ENCODE measurements around the gene DLGAP1.
A peak's percentile ranks its signal among the peaks of the same experiment; 100 is the strongest.

The DLGAP1 gene

GRCh38 chr18:4236940-4237663 is 218.0 kb downstream of the DLGAP1 start:
- DNase-seq: no peak

- no peak for DNase-seq
Observed at GRCh38 chr18:4233468-4233867, 221.6 kb downstream of the DLGAP1 start.

DNA sequence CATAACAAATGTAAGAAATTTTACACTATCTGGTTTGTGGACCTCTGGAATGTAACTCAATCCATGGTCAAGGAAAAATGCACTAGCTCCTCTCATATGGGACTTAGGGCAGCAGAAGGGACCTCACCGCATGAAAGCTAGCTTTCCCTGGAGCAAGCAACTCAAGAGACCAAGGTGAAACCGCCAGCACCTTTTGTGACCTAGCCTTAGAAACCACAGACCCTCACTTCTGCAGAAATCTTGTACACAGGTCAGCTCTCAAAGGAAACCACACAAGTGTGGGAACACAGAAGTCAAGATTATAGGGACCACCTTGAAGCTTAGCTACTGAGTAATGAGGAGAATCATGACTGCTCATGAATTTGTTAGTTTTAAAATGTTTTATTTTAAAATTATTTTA is 222.5 kb downstream of the DLGAP1 start:
- no peak for DNase-seq

- no peak for DNase-seq
Observed at GRCh38 chr18:4231260-4231659, 223.8 kb downstream of the DLGAP1 start.

- DNase-seq: no peak
Observed at GRCh38 chr18:4230450-4231168, 224.5 kb downstream of the DLGAP1 start.

- DNase-seq: no peak
Observed at GRCh38 chr18:4224031-4224704, 230.9 kb downstream of the DLGAP1 start.

DNA sequence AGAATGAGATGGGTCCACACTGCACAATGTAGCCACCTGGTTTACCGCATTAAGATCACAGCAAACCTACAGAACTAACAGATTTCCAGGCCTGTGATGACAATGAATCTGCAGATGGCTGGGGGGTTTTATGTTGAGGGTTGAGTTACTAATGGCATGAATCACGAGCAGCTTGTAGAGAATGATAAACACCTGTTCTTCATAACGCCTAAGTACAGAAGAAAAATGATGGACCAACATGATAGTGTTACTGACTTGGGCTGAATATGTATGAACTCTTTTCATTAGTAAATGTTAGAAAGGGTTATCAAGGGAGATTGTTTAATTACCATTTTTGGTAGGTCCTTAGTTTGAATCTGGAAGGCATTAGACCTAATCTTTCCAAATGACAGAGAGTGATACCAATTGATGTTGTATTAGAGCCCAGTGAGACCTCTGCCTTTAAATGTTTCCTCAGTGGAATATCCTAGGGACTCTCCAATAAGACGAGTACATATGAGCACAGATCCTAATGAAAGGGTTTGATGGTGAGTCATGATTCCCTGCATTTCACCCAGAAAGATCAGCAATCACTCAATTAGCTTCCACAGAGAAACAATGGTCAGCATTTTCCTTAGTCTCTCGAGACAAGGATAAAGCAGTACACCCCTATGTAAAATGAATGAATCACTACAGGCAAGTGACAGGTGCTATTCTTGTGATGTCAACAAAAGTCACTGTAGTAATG is 243.8 kb downstream of the DLGAP1 start:
- peak; percentile 25 for DNase-seq

DNA sequence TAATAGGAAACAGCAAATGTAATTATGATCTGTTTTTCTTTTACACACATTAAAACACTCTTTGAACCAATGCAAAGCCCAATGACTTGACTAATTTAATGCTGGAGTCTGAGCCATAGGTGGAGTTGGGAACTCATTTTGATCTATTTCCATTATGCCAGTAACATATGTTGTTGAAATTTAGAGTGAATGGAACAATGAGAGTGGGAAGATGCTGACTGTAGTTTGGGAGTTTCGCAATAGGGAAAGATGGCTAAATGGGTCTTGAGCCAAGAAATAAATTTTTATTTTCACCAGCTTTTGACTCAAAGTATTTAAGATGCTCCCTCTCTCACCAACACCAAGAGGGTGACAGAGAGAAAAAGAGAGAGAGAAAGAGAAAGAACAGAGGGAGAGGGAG is 246.7 kb downstream of the DLGAP1 start:
- DNase-seq: no peak

GRCh38 chr18:4207383-4207985 is 247.6 kb downstream of the DLGAP1 start:
- DNase-seq: no peak

DNA sequence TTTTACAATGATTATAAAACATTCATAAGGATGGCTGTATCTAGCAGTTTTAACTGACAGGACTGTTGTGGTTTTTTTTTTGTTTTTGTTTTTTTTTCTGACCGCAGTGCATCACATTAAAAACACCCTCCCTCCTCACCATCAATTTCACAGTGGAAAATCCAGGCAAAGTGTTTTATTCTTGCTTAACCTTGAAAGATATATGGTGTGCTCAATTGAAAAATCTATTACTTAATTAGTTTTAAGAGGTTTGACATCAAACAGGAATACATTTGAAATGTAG is 250.7 kb downstream of the DLGAP1 start:
- no peak for DNase-seq

- DNase-seq: no peak
Observed at GRCh38 chr18:4203568-4204437, 251.3 kb downstream of the DLGAP1 start.

- DNase-seq: no peak
Observed at GRCh38 chr18:4200399-4200798, 254.7 kb downstream of the DLGAP1 start.

DNA sequence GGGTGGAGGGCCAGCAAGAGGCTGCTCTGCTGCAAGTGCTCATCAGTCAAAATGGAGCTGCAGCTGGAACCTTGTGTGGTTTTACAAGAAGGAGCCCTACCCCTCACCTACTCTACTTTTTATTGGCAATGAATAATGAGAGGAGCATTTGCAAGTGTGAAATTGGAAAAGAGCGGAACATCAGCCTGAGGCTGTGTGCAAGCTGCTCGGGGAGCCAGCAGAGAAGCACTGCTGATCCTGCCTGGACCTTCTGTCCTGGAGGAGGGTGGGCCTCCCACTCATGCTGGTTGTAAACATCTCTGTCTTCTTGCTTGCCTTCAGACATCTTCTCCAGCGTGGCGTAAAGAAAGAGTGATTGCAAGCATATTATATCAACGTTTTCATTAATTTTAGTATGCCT is 256.2 kb downstream of the DLGAP1 start:
- DNase-seq: no peak

- DNase-seq: no peak
Observed at GRCh38 chr18:4196351-4196750, 258.8 kb downstream of the DLGAP1 start.

GRCh38 chr18:4193086-4193485 is 262.0 kb downstream of the DLGAP1 start:
- DNase-seq: no peak

DNA sequence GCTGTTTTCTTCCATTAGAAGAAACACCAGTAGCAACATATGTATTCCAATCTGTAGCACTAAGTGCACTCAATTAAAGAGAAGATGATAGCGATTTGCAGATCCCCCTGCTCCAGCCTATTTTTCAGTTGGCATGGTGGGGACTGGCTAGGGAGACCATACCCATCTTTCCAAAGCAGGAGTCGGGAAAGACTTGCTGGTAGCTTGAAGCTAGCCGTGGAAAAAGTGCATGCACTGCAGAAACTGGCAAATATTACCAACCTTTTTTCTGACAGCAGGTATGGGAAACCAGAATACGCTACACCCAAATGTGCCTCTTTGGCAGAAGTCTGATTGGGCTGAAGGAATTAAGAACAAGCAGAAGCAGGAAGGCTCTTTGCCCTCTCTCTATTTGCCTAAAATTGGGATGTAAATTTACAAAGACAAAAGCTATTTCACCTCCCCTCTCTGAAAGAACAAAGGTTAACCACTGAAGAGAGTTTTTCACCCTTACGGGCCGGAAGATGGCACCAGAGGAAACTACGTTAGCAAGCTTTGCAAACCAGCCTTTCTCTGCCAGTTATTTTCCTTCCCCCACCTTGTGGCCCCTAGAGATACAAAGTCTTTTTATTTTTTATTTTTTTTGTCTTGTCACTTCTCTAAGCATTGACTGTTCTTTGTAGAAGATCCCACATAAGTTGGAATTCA is 273.1 kb downstream of the DLGAP1 start:
- DNase-seq: no peak

- no peak for DNase-seq
Observed at GRCh38 chr18:4181086-4181485, 274.0 kb downstream of the DLGAP1 start.

- no peak for DNase-seq
Observed at GRCh38 chr18:4172196-4173100, 282.7 kb downstream of the DLGAP1 start.

GRCh38 chr18:4157352-4157751 is 297.8 kb downstream of the DLGAP1 start:
- no peak for DNase-seq

GRCh38 chr18:4146797-4147196 is 308.3 kb downstream of the DLGAP1 start:
- no peak for DNase-seq
